GM15510 (cell line): ENCODE results near the gene CBFA2T3.

Experiments used
- POLR2A ChIP-seq: IDR thresholded peaks from 3 replicates; pipeline ENCODE4 v1.6.1; 2011; ENCODE audit warnings: borderline replicate concordance; ENCODE audit not compliant: insufficient read length; ENCODE audit errors: extremely low read depth

CBFA2T3 gene

DNA sequence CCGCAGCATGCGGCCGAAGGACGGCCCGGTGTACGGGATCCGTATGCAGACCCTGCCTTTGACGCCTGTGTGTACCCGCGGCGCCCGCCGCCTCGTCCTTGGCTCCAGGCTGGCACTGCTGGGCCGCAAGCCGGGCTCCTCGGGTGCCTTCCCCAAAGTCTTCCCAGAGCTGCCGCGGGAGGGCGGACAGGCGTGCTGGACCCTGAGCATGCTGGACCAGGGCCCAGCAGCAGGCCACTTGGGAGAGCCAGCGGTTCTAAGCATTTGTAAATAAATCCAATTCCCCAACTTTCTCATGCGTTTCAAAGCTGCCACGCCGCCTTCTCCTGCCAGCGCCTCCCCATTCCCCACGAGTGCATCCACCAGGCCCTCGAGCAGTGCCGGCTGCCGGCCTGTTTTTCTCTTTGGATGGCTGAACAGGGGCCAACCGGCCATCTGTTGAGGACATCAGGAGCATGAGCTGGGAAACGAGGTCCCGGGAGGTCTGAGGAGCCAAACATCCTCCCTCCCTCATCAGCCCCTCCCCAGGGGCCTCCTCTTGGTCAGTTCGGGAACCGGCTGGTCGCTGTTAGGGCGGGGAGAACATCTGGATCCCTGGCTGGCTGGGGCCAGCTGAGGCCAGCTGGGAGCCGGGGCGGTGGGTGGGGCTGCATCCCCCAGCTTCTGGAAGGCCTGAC, 90.0 kb downstream of the CBFA2T3 start:
- no peak for TF ChIP-seq POLR2A

DNA sequence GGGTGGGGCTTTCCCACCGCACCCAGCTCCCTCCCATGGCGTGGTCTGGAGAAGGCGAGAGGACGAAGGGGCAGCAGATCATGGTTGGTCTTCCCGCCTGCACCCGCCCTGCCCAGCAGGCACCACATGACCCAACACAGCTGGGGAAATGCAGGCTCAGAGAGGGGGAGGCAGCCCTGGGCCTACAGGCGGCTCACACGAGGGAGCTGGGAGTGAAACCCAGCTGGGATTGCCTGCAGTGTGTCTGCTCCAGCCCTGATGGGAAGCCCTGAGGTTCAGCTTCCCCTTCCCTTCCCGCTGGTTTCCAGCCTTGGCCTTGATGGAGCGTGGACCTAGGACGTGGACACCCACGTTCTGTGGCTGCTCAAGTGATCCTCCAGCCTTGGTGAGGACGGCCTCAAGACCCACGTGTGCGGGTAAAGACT, 90.6 kb downstream of the CBFA2T3 start:
- TF ChIP-seq POLR2A, result no peak

DNA sequence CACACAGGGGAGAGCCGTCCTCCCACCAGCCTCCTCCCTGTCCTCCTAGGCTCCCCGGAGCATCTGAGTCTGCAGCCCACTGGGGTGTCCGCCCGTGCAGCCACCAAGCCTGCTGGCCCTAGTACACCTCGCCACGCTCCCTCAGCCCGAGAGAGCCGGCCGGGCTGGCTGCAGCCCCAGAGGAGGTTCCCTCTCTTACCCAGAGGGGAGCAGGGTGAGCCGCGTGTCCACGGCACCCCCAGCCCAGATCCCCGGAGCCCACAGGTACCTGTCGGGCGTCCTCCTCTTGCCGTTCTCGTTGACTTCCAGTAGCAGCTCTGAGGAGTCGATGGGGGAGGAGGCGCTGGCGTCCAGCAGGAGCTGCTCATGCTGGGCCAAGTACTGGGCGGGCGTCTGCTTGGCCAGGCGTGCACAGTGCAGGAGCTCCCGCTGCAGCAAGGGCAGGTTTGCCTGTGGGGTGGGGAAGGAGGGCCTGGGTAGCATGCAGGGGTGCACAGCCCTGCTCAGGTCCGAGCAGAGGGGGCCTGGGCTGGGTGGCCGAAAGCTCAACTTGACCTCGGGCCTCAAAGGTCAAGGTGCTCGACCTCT, 91.2 kb downstream of the CBFA2T3 start:
- TF ChIP-seq POLR2A, result no peak

DNA sequence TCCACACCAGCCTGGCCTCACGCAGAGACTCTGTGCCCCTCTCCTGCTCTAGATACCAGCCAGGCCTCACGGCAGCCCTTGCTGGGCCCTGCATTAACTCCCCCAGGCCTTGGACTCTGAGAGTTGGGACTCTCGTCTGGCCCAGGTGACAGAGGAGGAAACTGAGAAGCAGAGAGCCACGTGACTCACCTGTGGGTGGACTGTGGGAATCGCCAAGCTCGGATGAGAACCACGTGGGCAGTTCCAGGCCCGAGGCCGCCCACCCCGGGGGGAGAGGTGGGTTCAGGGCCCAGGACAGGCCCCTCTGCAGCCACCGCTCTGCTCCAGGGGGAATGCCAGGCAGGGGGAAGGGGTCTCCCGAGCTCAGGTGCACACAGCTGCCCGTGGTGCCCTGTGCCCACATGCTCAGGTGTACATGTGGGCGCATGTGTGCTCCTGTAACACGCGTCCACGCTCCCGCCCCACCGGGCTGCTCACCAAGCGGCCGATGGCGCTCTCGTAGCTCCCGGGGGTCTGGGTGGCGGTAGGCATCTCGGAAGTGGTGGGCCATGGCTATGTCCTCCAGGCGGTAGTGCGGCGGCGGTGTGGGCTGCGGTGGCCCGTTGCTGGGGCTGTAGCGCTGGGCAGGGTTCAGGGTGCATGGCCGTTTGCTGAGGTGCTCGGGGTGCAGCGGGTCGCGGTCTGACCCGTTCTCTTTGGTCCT, 92.3 kb downstream of the CBFA2T3 start:
- no peak for TF ChIP-seq POLR2A

DNA sequence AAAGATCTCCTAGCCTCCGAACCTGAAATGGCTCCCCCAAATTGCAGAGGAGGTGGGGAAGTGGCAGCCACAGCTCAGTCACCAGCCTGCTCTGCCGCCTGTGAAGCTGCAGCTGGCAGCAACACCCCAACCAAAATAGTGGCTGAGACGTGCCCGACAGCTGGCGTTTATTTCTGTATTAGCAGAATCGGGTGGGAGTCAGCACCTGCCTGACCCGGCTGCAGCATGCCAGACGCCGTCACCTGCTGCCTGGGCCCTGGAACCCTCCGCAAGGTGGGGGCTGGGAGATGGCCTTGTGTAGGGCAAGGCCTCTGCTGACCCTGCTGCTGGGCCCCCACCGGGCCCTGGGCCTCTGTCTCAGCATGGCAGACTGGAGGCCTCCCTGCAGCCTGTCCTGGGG, 93.1 kb downstream of the CBFA2T3 start:
- no peak for TF ChIP-seq POLR2A

DNA sequence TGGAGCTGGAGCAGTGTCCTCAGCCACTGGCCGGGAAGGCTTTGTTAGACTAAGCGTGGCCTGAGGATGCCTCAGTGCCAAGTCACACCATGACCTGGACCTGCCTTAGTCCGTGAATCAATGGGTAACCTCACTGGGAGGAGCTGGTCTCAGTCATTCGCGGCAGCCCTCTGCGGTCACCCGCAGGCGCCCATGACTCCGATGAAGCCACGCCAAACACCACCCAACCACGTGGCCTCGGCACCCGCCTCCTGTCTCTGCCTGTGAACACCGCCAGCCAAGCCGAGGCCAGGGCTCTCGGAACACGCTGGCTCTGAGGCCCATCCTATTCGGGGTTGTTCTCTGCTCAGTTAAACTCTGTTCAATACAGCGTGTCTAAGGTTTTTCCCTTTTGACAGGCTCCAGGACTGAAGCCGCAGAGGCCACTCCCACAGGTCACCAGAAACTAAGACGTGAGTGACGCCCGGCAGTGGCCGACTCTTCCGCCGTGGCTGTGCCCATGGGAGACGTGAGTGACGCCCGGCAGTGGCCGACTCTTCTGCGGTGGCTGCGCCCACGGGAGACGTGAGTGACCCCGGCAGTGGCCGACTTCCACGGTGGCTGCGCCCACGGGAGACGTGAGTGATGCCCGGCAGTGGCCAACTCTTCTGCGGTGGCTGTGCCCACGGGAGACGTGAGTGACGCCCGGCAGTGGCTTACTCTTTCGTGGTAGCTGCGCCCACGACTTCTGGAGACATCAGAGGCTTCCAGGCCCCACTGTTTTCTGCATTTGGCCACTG, 93.7 kb downstream of the CBFA2T3 start:
- TF ChIP-seq POLR2A, result no peak

DNA sequence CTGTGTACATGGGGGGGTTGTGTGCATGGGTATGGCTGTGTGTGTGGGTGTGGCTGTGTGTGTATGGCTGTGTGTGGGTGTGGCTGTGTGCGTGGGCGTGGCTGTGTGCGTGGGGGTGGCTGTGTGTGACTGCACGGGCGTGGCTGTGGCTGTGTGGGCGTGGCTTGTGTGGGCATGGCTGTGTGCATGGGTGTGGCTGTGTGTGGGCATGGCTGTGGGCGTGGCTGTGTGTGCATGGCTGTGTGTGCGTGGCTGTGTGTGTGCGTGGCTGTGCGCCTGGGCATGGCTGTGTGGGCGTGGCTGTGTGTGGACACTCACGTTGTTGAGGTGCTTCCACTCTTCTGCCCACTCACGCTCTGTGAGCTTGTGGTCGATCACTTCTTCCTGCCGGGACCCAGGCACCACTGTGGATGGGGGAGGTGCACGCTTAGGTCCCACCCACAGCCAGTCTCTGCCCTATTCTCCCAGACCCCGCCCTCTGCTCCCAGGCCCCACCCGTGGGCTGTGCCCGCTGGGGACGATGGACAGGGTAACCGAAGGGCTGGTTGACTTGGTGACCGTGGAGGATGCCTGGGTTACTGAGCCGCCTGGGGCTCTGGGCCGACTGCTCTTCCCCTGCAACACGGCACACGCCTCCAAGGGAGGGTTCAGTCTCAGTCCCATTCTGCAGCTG, 94.5 kb downstream of the CBFA2T3 start:
- TF ChIP-seq POLR2A, result no peak

DNA sequence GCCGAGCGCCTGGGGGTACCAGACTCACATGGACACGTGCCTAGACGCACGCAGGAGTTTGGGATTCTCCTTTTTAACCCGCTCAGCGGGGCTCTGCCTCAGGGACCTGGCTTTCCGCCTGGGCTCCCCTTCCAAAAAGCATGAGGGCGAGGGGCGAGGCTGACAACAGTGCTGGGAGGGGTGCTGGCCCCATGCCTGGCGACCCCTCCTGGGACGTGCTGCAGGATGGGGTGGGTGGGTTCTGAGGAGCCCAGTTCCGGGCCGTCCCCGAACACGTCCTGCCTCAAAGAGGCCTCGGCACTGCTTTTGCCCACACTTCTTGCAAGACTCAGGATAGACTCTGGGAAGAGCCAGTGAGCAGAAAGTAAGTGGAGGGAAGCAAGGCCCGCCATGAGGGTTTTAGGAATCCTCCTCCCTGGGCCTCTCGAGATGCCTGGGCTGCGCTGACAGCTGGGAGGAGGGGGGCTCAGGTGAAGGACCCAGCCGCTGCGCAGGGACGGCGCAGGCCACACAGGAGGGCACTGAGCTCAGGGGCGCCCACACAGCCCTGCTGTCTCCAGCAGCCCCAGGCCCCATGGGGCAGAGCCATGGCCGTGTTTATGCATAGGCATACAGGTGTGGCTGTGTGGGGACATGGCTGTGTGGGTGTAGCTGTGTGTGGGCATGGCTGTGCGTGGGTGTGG, 95.2 kb downstream of the CBFA2T3 start:
- TF ChIP-seq POLR2A, result no peak

DNA sequence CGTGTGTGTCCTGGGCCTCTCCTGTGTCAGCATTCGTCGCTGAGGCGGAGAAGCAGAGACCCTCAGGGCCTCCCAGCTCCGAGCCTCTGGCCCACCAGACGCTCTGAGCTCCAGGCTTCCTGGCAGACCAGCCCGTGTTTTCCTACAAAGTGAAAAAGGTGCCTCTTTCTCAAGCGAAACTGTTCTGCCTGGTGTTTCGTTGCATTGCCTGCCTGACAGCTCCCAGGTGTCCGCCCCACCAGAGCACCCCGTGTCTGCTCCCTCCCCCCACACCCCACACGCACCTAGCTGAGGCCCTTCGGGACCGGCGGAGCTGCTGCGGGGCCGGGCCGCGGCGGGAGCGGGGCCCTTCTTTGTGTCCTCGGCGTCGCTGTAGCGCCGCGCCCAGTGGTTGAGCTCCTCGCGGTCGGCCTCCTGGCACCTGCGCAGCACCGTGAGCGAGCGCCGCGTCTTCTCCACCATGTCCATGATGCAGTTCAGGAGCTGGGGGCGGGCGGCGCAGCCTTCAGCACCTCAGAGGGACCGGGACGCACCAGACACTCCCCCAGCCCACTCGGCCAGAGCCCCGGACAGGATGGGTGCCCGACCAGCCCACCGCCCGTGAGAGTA, 95.9 kb downstream of the CBFA2T3 start:
- no peak for TF ChIP-seq POLR2A

DNA sequence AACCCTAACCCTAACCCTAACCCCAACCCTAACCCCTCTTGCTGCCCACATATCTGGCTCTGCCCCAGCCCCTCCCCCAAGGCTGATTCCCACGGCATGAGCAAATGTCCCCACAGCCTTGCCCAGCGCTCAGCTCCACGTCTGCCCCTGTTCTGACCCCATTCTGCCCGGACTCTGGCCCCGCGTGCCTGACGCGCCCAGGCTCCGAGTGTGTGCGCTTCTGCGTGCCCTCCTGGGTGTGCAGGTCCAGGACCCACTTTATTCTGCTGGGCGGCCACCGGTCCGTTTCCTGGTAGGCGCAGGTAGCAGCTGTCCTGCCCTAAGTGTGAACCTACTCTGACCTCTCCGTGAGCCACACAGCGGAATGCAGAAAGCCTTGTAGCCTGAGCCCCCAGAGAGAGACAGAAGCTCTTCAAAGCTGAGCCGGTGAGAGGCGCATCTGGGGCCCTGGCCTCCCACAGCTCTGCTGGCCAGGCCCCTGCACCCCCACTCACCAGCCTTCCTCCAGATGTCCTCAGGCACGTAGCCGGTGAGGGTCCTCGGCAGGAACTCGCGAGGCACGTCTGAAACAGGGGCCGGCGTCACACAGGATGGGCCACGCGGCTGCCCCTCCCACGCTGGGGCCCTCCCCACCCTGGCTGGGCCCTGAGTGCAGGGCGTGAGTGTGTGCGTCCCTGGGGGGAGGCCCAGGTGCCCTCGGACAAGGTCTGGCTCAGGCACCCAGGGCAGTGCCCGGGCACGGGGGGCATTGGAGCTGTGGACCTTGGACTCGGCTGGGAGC, 96.6 kb downstream of the CBFA2T3 start:
- TF ChIP-seq POLR2A, result no peak

DNA sequence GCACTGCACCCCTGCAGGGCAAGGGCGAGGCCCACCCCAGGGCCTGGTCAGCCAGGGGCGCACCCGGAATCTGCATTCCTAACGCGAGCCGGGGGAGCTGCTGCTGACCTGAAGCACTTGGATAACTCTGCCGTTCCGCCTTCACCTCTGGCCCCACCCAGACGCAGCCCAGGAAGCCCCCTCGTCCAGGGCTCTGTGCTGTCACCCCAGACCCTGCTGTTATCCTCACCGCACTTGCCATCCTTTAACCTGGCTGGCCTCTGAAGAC, 97.3 kb downstream of the CBFA2T3 start:
- TF ChIP-seq POLR2A, result no peak

DNA sequence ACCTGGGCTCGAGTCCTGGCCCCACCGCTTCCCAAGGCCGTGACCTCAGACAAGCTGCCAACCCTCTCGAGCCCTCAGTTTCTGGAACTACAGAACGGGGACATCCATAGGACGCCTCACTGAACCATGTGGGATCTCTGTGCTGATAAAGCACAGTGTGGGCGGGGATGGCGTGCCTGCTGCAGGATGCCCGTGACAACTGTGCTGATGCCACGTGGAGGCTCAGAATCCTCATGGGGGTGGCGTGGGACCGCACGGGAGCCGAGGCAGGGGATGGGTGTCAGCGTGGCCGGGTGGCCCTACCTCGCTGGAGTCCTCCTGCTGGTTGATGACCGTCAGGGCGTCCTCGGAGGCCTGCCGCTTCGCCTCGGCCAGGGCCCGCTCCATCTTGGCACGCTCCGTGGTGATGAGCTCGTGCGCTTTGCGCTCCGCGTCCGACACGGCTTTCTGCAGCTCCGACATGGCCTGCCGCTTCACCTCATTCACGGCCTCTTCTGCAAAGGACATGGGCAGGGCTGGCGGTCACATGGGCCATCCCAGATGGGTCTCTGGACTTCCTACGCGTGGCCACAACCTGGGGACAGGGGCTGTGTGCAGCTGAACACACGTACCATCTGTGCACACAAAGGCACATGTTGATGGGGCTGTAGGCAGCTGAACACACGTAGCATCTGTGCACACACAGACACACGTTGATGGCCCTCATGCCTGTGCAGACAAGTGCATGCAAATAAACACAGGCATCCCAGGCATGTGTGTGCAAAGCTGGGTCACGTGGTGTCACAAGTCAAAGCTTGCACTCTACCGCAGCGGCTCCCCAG, 97.8 kb downstream of the CBFA2T3 start:
- no peak for TF ChIP-seq POLR2A

DNA sequence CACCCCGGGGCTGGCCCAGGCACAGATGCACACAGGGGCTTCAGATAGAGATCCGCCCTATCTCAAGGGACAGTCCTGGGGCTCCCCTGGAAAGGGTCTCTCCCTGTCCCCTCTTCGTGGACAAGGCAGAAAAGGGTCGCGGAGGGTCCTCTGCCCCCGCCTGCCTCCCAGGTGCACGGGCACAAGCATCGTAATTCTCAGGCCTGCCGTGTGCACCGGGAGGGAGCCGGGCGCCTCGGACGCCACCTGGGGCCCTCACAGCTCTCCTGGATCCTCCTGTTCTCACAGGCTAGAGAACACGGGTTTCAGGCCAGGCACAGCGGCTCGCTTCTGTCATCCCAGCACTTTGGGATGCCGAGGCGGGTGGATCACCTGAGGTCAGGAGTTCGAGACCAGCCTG, 98.7 kb downstream of the CBFA2T3 start:
- no peak for TF ChIP-seq POLR2A
